ENCODE results near the gene MEI4. TPM values are rescaled to one million over a fixed set of nuclear protein-coding genes. Genes with fewer than 3 reads are reported as not detected.
"Not testable (repeated sequence)": the region's sequence is repeated elsewhere in the genome, so short reads cannot be mapped to it uniquely, and the experiment has no call there.

MEI4 gene
- total RNA-seq, 4 donors from 2014 or later = not detected

GRCh38 chr6:77688649-77689048 is 35.8 kb downstream of the MEI4 start:
- intact Hi-C loops (cut with DNase I; ENCODE audit: low total_unique reads) = no loop called here
- no peak overlapping the region for H3K27ac ChIP-seq
- H3K4me3 ChIP-seq = no peak overlapping the region
- TF ChIP-seq, protein P1, sequence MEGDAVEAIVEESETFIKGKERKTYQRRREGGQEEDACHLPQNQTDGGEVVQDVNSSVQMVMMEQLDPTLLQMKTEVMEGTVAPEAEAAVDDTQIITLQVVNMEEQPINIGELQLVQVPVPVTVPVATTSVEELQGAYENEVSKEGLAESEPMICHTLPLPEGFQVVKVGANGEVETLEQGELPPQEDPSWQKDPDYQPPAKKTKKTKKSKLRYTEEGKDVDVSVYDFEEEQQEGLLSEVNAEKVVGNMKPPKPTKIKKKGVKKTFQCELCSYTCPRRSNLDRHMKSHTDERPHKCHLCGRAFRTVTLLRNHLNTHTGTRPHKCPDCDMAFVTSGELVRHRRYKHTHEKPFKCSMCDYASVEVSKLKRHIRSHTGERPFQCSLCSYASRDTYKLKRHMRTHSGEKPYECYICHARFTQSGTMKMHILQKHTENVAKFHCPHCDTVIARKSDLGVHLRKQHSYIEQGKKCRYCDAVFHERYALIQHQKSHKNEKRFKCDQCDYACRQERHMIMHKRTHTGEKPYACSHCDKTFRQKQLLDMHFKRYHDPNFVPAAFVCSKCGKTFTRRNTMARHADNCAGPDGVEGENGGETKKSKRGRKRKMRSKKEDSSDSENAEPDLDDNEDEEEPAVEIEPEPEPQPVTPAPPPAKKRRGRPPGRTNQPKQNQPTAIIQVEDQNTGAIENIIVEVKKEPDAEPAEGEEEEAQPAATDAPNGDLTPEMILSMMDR (IDR thresholded peaks at IDR 0.05 in 4 of 5, conservative IDR thresholded peaks at IDR 0.05 in 1 of 5) = no peak
- no peak for TF ChIP-seq POLR2A (IDR thresholded peaks at IDR 0.05)
- DNase-seq (no peak), ATAC-seq (no peak)
- H3K4me1 ChIP-seq = no peaks in the 10 kb centered on the region
- no peaks in the 10 kb centered on the region for H3K36me3 ChIP-seq
- no peaks in the 10 kb centered on the region for H3K27me3 ChIP-seq
- in situ Hi-C loops (cut with MboI; ENCODE audit: low sequenced_read_pairs in 4 of 4) = no loop called here
- no peaks in the 10 kb centered on the region for H3K9me3 ChIP-seq

DNA sequence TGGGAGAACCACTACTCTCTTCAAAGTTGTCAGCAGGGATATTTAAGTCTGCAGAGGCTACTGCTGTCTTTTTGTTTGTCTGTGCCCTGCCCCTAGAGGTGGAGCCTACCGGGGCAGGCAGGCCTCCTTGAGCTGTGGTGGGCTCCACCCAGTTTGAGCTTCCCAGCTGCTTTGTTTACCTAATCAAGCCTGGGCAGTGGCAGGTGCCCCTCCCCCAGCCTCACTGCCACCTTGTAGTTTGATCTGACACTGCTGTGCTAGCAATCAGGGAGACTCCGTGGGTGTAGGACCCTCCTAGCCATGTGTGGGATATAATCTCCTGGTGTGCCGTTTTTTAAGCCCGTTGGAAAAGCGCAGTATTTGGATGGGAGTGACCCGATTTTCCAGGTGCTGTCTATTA is 47.3 kb downstream of the MEI4 start:
- ATAC-seq; DNase-seq; H3K27ac ChIP-seq; H3K36me3 ChIP-seq; intact Hi-C loops (cut with DNase I; ENCODE audit: low total_unique reads); H3K4me3 ChIP-seq; H3K27me3 ChIP-seq; in situ Hi-C loops (cut with MboI; ENCODE audit: low sequenced_read_pairs in 4 of 4); H3K4me1 ChIP-seq; H3K9me3 ChIP-seq: not testable (repeated sequence)

GRCh38 chr6:77707603-77708002 is 54.8 kb downstream of the MEI4 start:
- Histone ChIP-seq H3K36me3 (no peaks in the 10 kb centered on the region), H3K27me3 (no peaks in the 10 kb centered on the region), H3K9me3 (no peaks in the 10 kb centered on the region), H3K4me1 (no peaks in the 10 kb centered on the region), H3K4me3 (no peak overlapping the region), H3K27ac (no peak overlapping the region)
- intact Hi-C loops (cut with DNase I; ENCODE audit: low total_unique reads) (no loop called here), in situ Hi-C loops (cut with MboI; ENCODE audit: low sequenced_read_pairs in 4 of 4) (no loop called here)
- TF ChIP-seq, protein P1 (IDR thresholded peaks at IDR 0.05 in 4 of 5, conservative IDR thresholded peaks at IDR 0.05 in 1 of 5) = no peak
- TF ChIP-seq POLR2A (IDR thresholded peaks at IDR 0.05) = no peak
- DNase-seq = no peak
- no peak for ATAC-seq

- TF ChIP-seq, protein P1 (IDR thresholded peaks at IDR 0.05 in 4 of 5, conservative IDR thresholded peaks at IDR 0.05 in 1 of 5) = no peak
- TF ChIP-seq POLR2A (IDR thresholded peaks at IDR 0.05) = no peak
- Histone ChIP-seq H3K9me3 (no peaks in the 10 kb centered on the region), H3K36me3 (no peaks in the 10 kb centered on the region), H3K27ac (no peak overlapping the region), H3K27me3 (no peaks in the 10 kb centered on the region), H3K4me3 (no peak overlapping the region), H3K4me1 (no peaks in the 10 kb centered on the region)
- intact Hi-C loops (cut with DNase I; ENCODE audit: low total_unique reads) = no loop called here
- ATAC-seq (no peak), DNase-seq (no peak)
- in situ Hi-C loops (cut with MboI; ENCODE audit: low sequenced_read_pairs in 4 of 4) = no loop called here
Observed at GRCh38 chr6:77715588-77715987, 62.7 kb downstream of the MEI4 start.

GRCh38 chr6:77716311-77716710 is 63.5 kb downstream of the MEI4 start:
- Histone ChIP-seq H3K4me3 (no peak overlapping the region), H3K36me3 (no peaks in the 10 kb centered on the region), H3K9me3 (no peaks in the 10 kb centered on the region), H3K27ac (no peak overlapping the region), H3K4me1 (no peaks in the 10 kb centered on the region), H3K27me3 (no peaks in the 10 kb centered on the region)
- no peak for ATAC-seq
- intact Hi-C loops (cut with DNase I; ENCODE audit: low total_unique reads) (no loop called here), in situ Hi-C loops (cut with MboI; ENCODE audit: low sequenced_read_pairs in 4 of 4) (no loop called here)
- no peak for DNase-seq
- no peak for TF ChIP-seq POLR2A (IDR thresholded peaks at IDR 0.05)
- TF ChIP-seq, protein P1 (IDR thresholded peaks at IDR 0.05 in 4 of 5, conservative IDR thresholded peaks at IDR 0.05 in 1 of 5) = no peak

GRCh38 chr6:77736010-77736409 is 83.2 kb downstream of the MEI4 start:
- in situ Hi-C loops (cut with MboI; ENCODE audit: low sequenced_read_pairs in 4 of 4); H3K36me3 ChIP-seq; H3K4me3 ChIP-seq; intact Hi-C loops (cut with DNase I; ENCODE audit: low total_unique reads); ATAC-seq; DNase-seq; H3K9me3 ChIP-seq; H3K27me3 ChIP-seq; H3K4me1 ChIP-seq; H3K27ac ChIP-seq: not testable (repeated sequence)
